GM15510 (cell line): ENCODE measurements around the gene MRPL55.

ENCODE experiments used
- POLR2A ChIP-seq: IDR thresholded peaks from 3 replicates; pipeline ENCODE4 v1.6.1; 2011; ENCODE audit warnings: borderline replicate concordance; ENCODE audit not compliant: insufficient read length; ENCODE audit errors: extremely low read depth

MRPL55 gene

GRCh38 chr1:228066416-228066815 is 42.7 kb downstream of the MRPL55 start:
- TF ChIP-seq POLR2A, result no peak

DNA sequence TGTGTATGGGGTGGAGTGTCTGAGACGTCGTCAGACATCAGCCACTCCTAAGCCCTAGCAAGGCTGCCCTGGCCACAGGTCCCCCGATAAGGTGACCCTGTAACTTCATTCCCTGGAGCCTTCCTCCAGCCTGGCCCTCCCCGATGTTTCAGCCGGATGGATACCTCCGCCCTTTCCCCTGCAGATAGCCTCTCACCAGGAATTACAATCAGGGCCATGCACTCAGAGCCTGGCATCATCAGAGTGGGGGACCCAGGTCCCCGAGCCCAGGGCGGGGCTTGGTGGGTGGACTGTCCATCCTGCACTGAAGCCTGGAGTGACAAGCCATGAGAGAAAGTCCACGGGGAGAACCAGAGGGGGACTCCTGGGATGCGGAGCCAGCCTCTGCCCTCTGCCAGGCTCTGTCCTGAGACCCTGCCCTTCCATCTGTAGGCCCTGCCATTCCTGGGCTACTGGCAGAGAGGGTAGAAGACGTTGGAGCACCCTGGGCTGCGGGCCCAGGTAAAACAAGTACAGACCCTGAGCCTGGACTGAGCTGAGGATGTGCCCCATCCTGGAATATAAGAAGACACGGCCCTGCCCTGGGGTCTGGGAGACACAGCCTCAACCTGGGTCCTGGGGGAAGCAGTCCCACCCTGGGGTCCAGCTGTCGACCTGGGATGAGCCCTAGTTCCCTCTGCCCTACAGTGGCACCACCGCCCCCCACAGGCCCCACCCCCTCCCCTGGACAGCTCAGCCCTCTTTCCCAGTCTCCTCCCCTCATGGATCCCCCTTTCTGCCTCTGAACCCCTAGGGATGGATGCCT is 43.4 kb downstream of the MRPL55 start:
- TF ChIP-seq POLR2A, result no peak

- no peak for TF ChIP-seq POLR2A
Measured at GRCh38 chr1:228064741-228065542, 44.2 kb downstream of the MRPL55 start.

DNA sequence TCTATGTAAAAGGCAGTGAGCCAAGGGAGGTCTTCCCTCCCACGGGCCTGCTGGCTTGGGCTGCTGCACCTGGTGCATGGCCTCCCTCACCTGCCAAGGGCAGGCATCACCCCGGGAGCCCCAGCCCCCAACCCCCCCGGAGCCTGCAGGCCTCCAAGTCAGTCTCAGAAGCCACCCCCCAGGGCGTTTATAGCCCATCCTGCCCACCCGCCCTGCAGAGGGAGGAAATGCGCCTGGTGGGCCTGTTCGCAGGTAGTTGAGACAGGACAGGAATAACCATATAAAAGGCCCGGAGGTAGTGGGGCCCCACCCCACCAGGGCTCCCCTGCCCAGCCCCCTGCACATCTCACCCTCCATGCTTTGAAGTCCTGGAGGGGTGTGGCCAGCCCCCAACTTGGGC is 44.8 kb downstream of the MRPL55 start:
- TF ChIP-seq POLR2A, result no peak

- no peak for TF ChIP-seq POLR2A
Measured at GRCh38 chr1:228063251-228064191, 45.6 kb downstream of the MRPL55 start.

DNA sequence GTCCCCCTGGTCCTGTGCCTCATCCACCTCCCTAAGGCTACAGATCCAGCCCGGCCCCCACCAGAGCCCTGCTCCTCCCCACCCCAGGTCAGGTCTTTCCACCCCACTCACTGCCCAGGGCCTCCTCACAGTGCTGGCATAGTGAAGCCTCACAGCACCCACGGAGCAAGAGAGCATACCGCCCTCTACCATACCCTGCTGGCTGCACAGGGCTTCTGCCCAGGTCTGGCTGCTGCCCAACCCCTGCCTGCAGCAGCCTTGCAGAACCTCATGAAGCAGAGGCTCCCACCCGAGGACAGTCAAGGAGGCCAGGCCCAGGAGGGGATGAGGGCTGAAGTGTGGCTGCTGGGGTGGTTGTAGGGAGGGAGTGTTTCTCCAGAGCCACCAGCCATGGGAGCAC is 46.3 kb downstream of the MRPL55 start:
- no peak for TF ChIP-seq POLR2A

DNA sequence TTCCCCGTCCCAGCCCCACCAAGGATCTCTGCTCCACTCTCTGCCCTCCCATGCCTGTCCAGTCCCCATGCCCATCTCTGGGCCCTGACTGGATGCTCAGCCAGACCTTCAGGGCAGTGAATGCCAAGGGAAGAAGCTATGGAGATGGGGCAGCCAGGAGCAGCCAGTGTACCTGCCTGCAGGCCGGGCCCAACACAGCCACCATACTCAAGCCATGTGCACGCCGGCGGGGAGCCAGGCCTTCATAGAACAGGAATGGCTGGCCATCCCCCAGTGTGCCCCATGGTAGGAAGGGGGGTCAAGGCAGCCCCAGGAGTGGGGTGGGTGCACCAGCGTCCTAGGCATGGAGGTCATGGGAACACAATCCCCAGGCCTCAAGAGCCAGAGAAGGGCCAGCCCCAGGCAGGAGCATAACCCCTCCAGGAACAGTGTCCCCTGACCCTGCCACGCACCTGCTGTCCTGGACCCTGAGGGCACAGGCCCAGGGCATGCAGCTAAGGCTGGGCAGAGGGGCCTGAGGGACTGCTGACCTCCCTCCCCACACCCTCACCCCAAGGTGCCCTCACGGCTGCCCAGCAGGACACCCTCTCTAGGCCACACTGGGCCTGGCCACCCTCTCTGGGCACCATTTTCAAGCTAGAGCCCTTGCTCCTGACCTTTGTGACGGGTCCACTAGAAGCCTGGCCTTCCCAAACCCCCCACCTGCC is 46.9 kb downstream of the MRPL55 start:
- no peak for TF ChIP-seq POLR2A

DNA sequence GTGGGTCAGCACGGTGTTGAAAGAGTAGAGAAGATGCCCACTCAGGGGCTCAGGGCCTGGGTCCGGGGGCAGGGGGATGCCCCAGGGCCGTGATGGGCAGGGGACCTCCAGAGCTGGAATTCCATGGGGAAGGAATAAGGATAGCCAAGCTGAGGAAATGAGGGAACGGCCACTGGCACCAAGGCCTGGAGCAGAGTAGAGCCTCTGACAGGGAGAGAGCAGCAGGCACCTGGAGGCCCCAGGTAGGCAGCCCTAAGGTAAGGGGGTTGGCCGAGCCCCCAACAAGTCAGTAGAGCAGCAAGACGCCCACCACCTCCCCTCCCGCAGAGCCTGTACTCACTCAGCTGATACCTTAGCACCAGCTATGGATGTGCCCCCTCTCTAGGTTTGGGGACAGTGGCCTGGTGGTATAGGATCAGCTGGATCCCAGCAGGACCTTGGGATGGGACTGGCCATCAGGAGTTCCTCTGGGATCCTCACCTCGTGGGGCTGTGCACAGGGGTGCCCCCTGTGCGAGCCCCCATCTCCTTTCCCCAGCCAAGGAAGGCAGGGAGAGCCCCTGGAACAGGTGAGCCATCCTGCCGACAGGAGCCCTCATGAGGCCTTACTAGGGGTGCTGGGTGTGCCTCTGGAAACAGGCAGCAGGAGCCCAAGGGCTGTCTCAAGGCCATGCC is 47.6 kb downstream of the MRPL55 start:
- no peak for TF ChIP-seq POLR2A

- no peak for TF ChIP-seq POLR2A
Measured at GRCh38 chr1:228060458-228061190, 48.5 kb downstream of the MRPL55 start.

DNA sequence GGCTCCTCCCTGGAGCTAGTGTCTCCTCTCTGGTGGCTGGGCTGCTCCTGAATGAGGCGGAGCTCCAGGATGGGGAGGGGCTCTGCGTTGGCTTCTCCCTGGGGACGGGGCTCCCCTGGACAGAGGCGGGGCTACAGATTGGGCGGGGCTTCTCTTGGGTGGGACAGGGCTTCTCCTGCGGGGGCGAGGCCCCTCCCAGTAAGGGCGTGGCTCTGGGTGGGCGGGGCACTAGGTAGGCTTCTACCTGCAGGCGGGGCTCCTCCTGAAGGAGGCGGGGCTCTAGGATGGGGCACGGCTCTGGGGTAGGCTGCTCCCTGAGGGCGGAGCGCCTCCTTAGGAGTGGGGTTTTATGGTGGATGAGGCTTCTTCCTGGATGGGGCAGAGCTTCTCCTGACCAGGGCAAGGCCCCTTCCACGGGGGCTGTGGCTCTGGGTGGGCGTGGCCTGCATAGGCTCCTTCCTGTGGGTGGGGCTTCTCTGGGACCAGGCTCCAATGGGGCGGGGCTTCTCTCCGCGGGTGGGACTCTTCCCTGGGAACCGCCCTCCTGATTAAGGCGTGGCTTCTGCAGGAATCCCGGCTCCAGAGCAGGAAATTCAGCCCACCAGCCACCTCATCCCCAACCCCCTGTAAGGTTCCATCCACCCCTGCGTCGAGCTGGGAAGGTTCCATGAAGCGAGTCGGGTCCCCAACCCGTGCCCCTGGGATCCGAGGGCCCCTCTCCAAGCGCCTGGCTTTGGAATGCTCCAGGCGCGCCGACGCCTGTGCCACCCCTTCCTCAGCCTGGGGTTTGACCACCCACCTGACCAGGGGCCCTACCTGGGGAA is 49.3 kb downstream of the MRPL55 start:
- no peak for TF ChIP-seq POLR2A

- TF ChIP-seq POLR2A, result no peak
Measured at GRCh38 chr1:228058949-228059633, 50.0 kb downstream of the MRPL55 start.
